Heart left ventricle (tissue), 16 donors: ENCODE measurements around the gene GNAQ. TPM values are rescaled to one million over a fixed set of nuclear protein-coding genes. Genes with fewer than 3 reads are reported as not detected.

Source experiments
- ATAC-seq, 4 donors: fragments of 200-7000 bp; cut with Tn5 transposase; one replicate each; pipeline ENCODE4 v1.9.1; 2020 to 2022; ENCODE audit warnings: moderate library complexity in 4 of 4, mild to moderate bottlenecking in 3 of 4, moderate number of reproducible peaks in 1 of 4
- DNase-seq, 5 donors: peaks; one replicate each; pipeline ENCODE4 v3.0.0-alpha.2; 2020
- H3K27ac ChIP-seq, 12 donors: fragments of 200-600 bp; sonication (generic) in 4 of 12; one replicate each; pipeline versions ENCODE4 v1.5.0 to v1.8.0; 2016 to 2022; ENCODE audit warnings: mild to moderate bottlenecking in 2 of 12
- H3K27me3 ChIP-seq, 9 donors: fragments of 200-600 bp; sonication (generic) in 2 of 9; one replicate each; pipeline versions ENCODE4 v1.5.1 to v1.8.0; 2016 to 2022; ENCODE audit warnings: mild to moderate bottlenecking in 3 of 9
- H3K36me3 ChIP-seq, 9 donors: fragments of 200-600 bp; sonication (generic) in 2 of 9; one replicate each; pipeline versions ENCODE4 v1.5.0 to v1.8.0; 2018 to 2022; ENCODE audit warnings: mild to moderate bottlenecking in 2 of 9
- H3K4me1 ChIP-seq, 12 donors: fragments of 200-600 bp; sonication (generic) in 4 of 12; one replicate each; pipeline versions ENCODE4 v1.5.0 to v1.8.0; 2016 to 2022; ENCODE audit warnings: mild to moderate bottlenecking in 3 of 12
- H3K4me3 ChIP-seq, 12 donors: fragments of 200-600 bp; sonication (generic) in 4 of 12; one replicate each; pipeline versions ENCODE4 v1.5.0 to v1.8.0; 2017 to 2022; ENCODE audit warnings: mild to moderate bottlenecking in 9 of 12, moderate library complexity in 4 of 12
- H3K9me3 ChIP-seq, 12 donors: fragments of 200-600 bp; sonication (generic) in 4 of 12; one replicate each; pipeline versions ENCODE4 v1.5.0 to v1.8.0; 2016 to 2022; ENCODE audit warnings: mild to moderate bottlenecking in 1 of 12
- POLR2A ChIP-seq, 2 donors: fragments of 450-650 bp; IDR thresholded peaks; one replicate each; pipeline ENCODE4 v1.6.1; 2017; ENCODE audit warnings: antibody characterized with exemption in 2 of 2, mild to moderate bottlenecking in 2 of 2, moderate library complexity in 2 of 2
- WGBS, 4 donors: extraction: QIAGEN DNeasy Blood & Tissue Kit in 2 of 4; methylation state at CpG; one replicate each; pipeline versions ENCODE4 v1.1.5 to v1.1.7; 2013 to 2018; 5-methylcytosine and 5-hydroxymethylcytosine counted together
- intact Hi-C, 10 donors: fragments of 100-400 bp; cut with DNase I; formaldehyde crosslinking; loops; one replicate each; pipeline versions ENCODE4 v1.11.1 to v1.14.2; 2022
- polyA plus RNA-seq, 2 donors: library from polyadenylated mRNA; stranded (reverse); fragments of 200-250 nt; gene quantifications; one replicate each; pipeline ENCODE4 v1.2.3, GENCODE V29; 2013
- total RNA-seq, 9 donors: library from RNA; depleted of rRNA in 2 of 9; stranded (reverse); fragments of >200 nt in 2 of 9; fragmentation: NEBNext Ultra II Directional in 3 of 9; extraction: Animal tissue kit (Norgen Biotek cat#: 25700) in 3 of 9; gene quantifications; one replicate each; pipeline versions ENCODE4 v1.1.0 to v1.2.4, GENCODE V29; 2016 to 2023
- TF ChIP-seq, protein P1 (sequence below), 12 donors: fragments of 200-600 bp; sonication (generic) in 4 of 12; IDR thresholded peaks; one replicate each; pipeline versions ENCODE4 v1.5.0 to v1.8.0; 2018 to 2022; ENCODE audit warnings: antibody characterized with exemption in 12 of 12, mild to moderate bottlenecking in 5 of 12
- donor health status: ischemic (EF 13 %, LVEDD 7.1; RV severe dilation, severe dysfunction).
- donor health status: healthy with polysubstance abuse.
- donor health status: DM: no; HTN: yes; CAD: no.
- donor health status: DM: no; HTN: no; CAD: no.
- donor health status: ischemic (EF 25% LVEDD 6.9; RV normal size, moderate dysfunction).
- donor health status: ischemic (EF 25% LVEDD 5.7; RV mildly dilated, moderate dysfunction).
- donor health status: healthy.
- donor health status: DM: yes; HTN: yes; CAD: no.
- donor health status: ischemic (EF 35%, LVEDD 5.7; RV mildly dilated, moderate dysfunction).
- donor health status: nonischemic (EF 11% LVEDD 7.7; RV severe dilation, severe dysfunction).
- donor health status: DM: yes; HTN: yes; CAD: no.
- donor health status: PGD.
- donor health status: ischemic (EF 29% LVEDD 5.4; RV normal size, mild dysfunction).
- donor health status: nonischemic (EF 23%, LVEDD 6.1; RV moderate dilation, normal function).

Gene GNAQ
- total and polyA plus RNA-seq, 11 donors = 4.8 to 34.1 (median 11.3) TPM

DNA sequence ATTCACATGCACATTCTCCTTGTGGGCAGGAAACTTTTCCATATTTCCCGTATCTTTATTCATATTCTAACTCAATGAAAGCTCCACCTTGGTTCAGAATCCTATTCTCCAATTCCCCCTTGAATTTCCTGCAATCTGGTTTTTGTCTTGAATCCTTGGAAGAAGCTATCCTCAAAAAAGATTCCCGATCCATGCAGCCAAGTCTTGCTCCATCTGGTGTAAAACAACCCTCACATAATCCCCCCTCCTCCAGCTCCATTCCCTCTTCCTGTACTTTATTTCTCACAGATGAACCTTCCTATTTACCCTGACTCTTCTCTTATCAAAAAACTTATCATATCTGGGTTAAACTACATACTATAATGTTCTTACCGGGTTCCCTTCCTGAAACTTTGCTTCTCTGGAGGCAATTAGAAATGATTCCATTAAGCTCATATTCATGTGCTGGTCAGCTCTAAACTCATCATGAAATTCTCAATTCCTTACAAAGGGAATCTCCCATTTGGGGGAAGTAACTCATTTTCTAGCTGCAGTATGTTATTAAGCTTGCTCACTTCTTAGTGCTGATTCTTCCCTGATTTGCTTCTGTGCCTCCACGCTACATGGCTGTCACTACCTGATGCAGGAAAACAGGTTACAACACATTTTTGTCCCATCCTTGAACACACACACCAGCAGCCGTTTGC is 81.7 kb downstream of the GNAQ start:
- H3K4me3 ChIP-seq = no peak overlapping the region
- H3K9me3 ChIP-seq = no peaks in the 10 kb centered on the region
- no peaks in the 10 kb centered on the region for H3K27me3 ChIP-seq
- TF ChIP-seq POLR2A (IDR thresholded peaks at IDR 0.05) = no peak
- TF ChIP-seq, protein P1, sequence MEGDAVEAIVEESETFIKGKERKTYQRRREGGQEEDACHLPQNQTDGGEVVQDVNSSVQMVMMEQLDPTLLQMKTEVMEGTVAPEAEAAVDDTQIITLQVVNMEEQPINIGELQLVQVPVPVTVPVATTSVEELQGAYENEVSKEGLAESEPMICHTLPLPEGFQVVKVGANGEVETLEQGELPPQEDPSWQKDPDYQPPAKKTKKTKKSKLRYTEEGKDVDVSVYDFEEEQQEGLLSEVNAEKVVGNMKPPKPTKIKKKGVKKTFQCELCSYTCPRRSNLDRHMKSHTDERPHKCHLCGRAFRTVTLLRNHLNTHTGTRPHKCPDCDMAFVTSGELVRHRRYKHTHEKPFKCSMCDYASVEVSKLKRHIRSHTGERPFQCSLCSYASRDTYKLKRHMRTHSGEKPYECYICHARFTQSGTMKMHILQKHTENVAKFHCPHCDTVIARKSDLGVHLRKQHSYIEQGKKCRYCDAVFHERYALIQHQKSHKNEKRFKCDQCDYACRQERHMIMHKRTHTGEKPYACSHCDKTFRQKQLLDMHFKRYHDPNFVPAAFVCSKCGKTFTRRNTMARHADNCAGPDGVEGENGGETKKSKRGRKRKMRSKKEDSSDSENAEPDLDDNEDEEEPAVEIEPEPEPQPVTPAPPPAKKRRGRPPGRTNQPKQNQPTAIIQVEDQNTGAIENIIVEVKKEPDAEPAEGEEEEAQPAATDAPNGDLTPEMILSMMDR (IDR thresholded peaks at IDR 0.05) = no peak
- no peak for ATAC-seq
- 53 to 72% (median 68%) methylated on average over 5 of the region's 5 CpGs for WGBS, 4 donors
- intact Hi-C loops = loop anchor here in 1 of 10 donors (10.0 kb wide), 1 partner anchor 105 kb away; no protein-coding TSS in a partner anchor
- peak overlapping the region in 1 of 12 donors; percentile 11 for H3K27ac ChIP-seq
- H3K36me3 ChIP-seq = no peaks in the 10 kb centered on the region
- no peak for DNase-seq
- peaks cover 3 to 96% (median 67%) of the 10 kb centered on the region in 12 donors for H3K4me1 ChIP-seq

DNA sequence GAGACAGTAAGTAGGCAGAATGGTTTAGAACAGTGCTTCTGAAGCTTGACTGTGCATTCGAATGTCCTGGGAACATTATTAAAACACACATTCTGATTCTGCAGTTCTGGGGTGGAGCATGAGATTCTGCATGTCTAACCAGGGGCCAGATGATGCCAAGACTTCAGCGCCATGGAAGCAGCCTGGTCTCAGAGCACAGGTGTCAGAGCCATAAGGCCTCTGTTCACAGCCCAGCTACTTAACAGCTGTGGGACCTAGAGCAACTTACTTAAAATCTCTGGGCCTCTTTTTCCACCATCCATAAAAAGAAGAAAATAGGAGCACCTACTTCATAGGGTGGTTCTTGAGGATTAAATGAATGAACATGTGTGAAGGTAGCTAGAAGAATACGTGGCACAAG is 84.0 kb downstream of the GNAQ start:
- Histone ChIP-seq H3K4me1 (peaks cover 0 to 96% (median 59%) of the 10 kb centered on the region in 12 donors), H3K36me3 (no peaks in the 10 kb centered on the region), H3K27me3 (no peaks in the 10 kb centered on the region), H3K9me3 (no peaks in the 10 kb centered on the region), H3K4me3 (no peak overlapping the region), H3K27ac (peak overlapping the region in 1 of 12 donors; percentile 92)
- intact Hi-C loops = no loop called here
- no peak for ATAC-seq
- WGBS, 4 donors = 86 to 96% (median 91%) methylated on average over 3 of the region's 3 CpGs
- no peak for DNase-seq
- no peak for TF ChIP-seq POLR2A (IDR thresholded peaks at IDR 0.05)
- TF ChIP-seq, protein P1 (IDR thresholded peaks at IDR 0.05) = no peak

DNA sequence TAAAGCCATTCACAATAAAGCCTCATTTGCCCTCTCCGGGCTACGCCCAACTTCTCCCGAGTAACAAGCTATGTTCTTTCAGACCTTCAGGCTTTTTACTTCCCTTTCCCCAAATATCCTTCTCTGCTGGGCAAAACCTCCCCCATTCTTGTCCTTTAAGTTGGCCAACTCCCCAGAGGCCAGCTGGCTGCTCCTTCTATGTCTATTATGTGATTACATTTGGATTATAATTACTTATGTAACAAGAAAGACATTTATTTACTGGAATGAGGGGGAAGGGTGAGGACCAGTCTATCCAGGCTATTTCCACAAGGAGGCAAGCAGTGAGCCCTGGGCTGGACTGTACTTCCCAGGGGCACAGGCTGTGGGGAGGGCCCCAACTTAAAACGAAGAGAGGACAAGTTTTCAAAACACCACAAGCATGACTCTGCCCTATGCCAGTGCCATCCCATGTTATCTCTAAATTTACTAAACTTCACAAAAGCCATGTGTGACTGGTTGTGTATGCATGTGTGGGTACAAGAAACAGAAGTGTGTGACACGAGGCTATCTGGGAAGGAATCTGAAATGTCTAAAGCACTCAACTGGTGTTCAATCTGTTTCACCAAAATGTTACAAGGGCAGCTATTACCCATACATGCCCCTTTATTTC is 84.5 kb downstream of the GNAQ start:
- H3K9me3 ChIP-seq = no peaks in the 10 kb centered on the region
- WGBS, 4 donors = 60 to 73% (median 67%) methylated on average over 5 of the region's 5 CpGs
- TF ChIP-seq, protein P1 (IDR thresholded peaks at IDR 0.05) = no peak
- TF ChIP-seq POLR2A (IDR thresholded peaks at IDR 0.05) = no peak
- H3K36me3 ChIP-seq = no peaks in the 10 kb centered on the region
- ATAC-seq (peak in 3 of 4 donors; percentile 35 to 43 (median 37)), DNase-seq (peak in 2 of 5 donors; percentile 31 to 39)
- intact Hi-C loops = no loop called here
- H3K4me1 ChIP-seq = peaks cover 0 to 96% (median 56%) of the 10 kb centered on the region in 12 donors
- peak overlapping the region in 4 of 12 donors; percentile 8 to 92 (median 38) for H3K27ac ChIP-seq
- no peaks in the 10 kb centered on the region for H3K27me3 ChIP-seq
- H3K4me3 ChIP-seq = no peak overlapping the region

DNA sequence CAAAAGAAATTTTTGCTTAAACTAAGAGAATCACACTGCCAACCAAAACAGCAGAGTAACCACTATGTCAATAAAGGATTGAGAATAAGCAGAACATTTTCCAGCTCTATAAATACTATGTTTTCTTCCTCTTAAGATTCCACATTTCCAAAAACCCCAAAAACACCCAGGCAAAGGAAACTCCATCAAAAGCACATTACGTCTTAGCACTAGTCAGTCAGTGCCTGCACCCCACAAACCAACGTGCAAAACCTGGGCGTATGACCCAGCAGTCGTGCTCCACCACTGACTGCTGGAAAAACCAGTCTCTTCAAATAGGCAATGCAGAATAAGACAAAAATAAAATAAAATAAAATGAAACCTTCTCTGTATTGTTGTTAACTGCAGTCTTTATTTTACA is 85.3 kb downstream of the GNAQ start:
- ATAC-seq (no peak), DNase-seq (no peak)
- Histone ChIP-seq H3K27me3 (no peaks in the 10 kb centered on the region), H3K27ac (peak overlapping the region in 4 of 12 donors; percentile 31 to 92 (median 56)), H3K4me1 (peaks cover 0 to 91% (median 49%) of the 10 kb centered on the region in 12 donors), H3K9me3 (no peaks in the 10 kb centered on the region), H3K4me3 (peak overlapping the region in 1 of 12 donors; percentile 34), H3K36me3 (no peaks in the 10 kb centered on the region)
- TF ChIP-seq, protein P1 (IDR thresholded peaks at IDR 0.05) = no peak
- TF ChIP-seq POLR2A (IDR thresholded peaks at IDR 0.05) = no peak
- intact Hi-C loops = no loop called here
- 86 to 95% (median 92%) methylated on average over 4 of the region's 4 CpGs for WGBS, 4 donors
